HPDE6-E6E7 (cell line): ENCODE measurements around the gene BRCA2.
A peak's percentile ranks its signal among the peaks of the same experiment; 100 is the strongest.

Experiments used
- DNase-seq: peaks from one replicate; pipeline ENCODE4 v3.0.0; 2011; ENCODE audit warnings: missing footprints; ENCODE audit errors: extremely low spot score

Gene BRCA2

GRCh38 chr13:32427852-32428580, 112.7 kb downstream of the BRCA2 start, which contains the start of gene N4BP2L1:
N4BP2L1 (minus strand) TSS chr13:32428130; CDS start chr13:32428082, 48 bp downstream.
- peak; percentile 11 for DNase-seq

DNA sequence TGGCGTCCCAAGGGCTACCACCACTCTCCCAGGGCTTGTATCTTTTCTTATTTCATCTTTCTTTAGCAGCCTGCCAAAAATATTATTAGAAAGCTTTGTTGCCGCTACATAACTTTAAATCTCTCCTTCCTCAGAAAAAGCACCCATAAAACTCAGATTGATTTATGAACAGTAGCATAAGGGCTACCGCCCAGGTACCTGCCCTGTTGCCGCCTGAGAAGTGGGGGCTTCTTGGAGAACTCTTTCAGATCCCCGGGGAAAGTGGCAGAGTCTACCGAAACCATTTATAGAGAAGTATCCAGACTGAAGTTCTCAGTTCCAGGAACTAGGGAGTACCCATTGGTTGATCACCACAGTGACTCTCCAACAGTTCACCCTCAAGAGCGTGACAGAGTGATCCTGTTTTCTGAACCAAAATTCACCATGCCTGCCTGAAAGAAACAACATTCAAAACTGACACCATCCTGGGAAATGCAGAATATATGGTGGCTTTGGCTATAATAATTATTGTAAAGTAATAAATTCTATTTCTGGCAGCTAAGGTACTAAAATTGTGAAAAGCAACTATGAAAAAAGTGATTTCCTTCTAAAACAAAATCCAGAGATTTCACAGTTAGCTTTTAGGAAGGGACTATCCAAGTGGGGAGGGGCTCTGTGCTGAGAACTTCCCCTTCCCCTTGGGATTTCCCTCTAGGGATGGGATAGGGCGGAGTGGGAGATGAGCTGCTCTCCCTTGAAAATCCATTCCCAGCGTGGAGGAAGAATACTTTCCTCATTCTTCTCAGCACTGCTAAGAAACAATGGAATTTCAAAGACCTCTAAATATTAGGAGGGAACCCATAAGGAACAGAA, 113.5 kb downstream of the BRCA2 start:
- no peak for DNase-seq

DNA sequence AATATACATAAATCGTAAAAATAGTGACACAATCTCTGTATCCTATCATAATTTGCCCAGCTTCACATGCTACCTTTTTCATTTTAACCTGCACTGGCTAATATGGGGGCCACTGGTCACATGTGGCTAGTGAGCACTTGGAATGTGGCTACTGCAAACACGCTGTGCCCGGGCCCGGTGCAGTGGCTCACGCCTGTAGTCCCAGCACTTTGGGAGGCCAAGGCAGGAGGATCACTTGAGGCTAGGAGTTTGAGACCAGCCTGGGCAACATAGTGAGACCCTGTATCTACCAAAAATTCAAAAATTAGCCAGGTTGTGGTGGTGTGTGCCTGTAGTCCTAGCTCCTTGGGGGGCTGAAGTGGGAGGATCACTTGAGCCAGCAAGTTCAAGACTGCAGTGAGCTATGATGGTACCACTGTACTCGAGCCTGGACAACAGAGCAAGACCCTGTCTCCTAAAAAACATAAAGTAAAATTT, 114.2 kb downstream of the BRCA2 start:
- no peak for DNase-seq

- no peak for DNase-seq
Observed at GRCh38 chr13:32430018-32430747, 114.9 kb downstream of the BRCA2 start.

DNA sequence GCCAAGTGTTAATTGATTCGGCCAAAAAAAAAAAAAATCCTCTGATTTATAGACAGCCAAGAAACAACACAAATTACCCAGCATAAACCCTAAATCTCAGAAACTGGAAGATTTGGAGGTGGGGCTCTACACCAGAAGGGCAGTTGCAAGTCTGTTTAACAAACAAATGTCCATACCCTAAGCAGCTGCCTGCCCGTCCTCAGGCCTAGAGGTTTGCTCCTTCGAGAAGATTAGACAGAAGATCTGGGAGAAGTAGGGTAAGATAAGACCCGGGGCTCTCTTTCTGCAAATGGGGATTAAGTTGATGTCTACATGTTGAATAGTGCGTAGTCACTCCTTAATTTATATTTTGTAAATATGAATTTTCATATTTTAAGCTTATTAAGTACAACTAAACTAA, 116.1 kb downstream of the BRCA2 start:
- no peak for DNase-seq

- peak; percentile 7 for DNase-seq
Observed at GRCh38 chr13:32432856-32433255, 117.5 kb downstream of the BRCA2 start.

DNA sequence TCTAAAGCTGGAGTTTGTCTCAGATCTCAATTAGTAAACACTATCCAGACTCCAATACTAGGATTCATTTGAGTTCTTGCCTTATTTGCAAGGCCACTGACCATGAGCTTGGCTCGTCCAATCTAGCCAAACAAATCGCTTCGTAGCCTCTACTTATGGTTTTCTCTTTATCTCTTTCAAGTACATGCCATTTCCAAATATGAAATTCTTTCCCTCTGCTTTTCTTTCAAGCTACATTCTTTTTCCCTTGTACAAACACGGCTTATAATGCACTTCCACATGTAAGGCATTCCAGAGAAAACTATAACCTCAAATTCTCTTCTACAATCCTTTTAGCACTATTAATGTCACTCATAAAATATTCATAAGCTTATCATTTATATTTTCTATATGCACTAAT, 123.6 kb downstream of the BRCA2 start:
- no peak for DNase-seq

DNA sequence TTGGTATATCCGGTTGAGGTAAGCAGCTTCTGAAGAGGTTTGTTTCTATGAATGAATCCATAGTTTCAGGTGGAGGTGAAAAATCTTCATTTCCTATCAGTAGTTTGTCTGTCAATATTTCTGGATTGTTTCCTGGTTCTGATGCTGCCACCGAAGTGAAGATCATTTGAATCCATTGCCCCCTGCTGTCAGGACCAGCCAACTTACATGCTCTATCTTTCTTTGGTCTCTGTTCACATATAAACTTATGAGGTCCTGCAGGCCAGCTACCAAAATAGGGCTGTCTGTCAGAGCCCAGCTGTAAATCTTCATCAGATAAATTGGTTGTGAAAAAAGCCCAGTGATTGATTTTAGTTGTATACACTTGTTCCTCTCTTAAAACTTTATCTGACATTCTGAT, 127.8 kb downstream of the BRCA2 start:
- no peak for DNase-seq

GRCh38 chr13:32445461-32445860, 130.2 kb downstream of the BRCA2 start:
- no peak for DNase-seq

GRCh38 chr13:32446220-32446619, 130.9 kb downstream of the BRCA2 start:
- DNase-seq, result no peak

DNA sequence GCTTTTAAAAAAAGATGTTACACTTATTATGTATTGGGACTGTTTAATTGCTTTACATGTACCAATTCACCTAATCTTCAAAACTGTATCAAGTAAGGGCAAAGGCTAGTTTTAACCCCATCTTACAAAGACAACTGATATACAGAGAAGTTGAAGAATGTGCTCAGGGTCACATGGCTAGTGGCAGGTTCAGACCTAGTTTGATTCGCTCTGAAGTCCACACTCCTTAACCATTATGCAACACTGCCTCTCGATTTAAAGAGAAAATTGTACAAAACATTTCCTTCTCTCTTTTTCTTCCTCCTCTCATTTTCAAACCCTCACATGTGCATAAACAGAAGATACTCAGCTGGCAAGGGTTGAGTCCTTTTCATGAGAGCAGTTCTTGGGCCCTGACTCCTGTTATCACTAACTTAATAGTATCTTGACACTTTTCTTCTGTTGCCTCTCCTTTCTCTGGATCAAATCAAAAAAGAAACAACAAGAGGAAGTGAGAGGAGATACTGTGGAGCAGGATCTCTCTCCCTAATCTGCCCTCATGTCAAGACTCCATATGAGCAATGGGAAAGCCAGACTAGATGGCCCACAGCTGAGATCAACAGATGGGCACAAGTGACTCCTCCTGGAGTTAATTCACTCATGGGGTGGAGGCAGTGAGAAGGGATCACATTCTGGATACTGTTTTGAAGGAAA, 131.6 kb downstream of the BRCA2 start:
- no peak for DNase-seq

- no peak for DNase-seq
Observed at GRCh38 chr13:32447894-32448623, 132.8 kb downstream of the BRCA2 start.

- DNase-seq, result no peak
Observed at GRCh38 chr13:32448972-32449371, 133.7 kb downstream of the BRCA2 start.
